Fibroblast of skin of right quadriceps (primary cell): ENCODE measurements around the gene LMF1.

ENCODE experiments used
- DNase-seq: peaks from one replicate; pipeline ENCODE4 v3.0.0-alpha.2; 2013

The LMF1 gene

GRCh38 chr16:876523-877241, 94.1 kb downstream of the LMF1 start:
- DNase-seq: no peak

GRCh38 chr16:876041-876335, 94.8 kb downstream of the LMF1 start:
- DNase-seq: no peak

- DNase-seq: no peak
These were observed 95.4 kb downstream of the LMF1 start for GRCh38 chr16:875182-876040.

GRCh38 chr16:874366-875181, 96.2 kb downstream of the LMF1 start:
- DNase-seq: no peak

- no peak for DNase-seq
These were observed 96.9 kb downstream of the LMF1 start for GRCh38 chr16:873889-874288.

GRCh38 chr16:873243-873661, 97.5 kb downstream of the LMF1 start:
- no peak for DNase-seq

- DNase-seq: no peak
These were observed 98.1 kb downstream of the LMF1 start for GRCh38 chr16:872436-873242.

- no peak for DNase-seq
These were observed 99.0 kb downstream of the LMF1 start for GRCh38 chr16:871562-872345.

- DNase-seq: no peak
These were observed 99.8 kb downstream of the LMF1 start for GRCh38 chr16:870856-871561.

- DNase-seq: no peak
These were observed 100.8 kb downstream of the LMF1 start for GRCh38 chr16:869823-870641.

- no peak for DNase-seq
These were observed 101.7 kb downstream of the LMF1 start for GRCh38 chr16:868846-869822.

- no peak for DNase-seq
These were observed 102.4 kb downstream of the LMF1 start for GRCh38 chr16:868386-868755.

GRCh38 chr16:867421-868385, 103.1 kb downstream of the LMF1 start:
- no peak for DNase-seq

GRCh38 chr16:866252-866896, 104.4 kb downstream of the LMF1 start:
- no peak for DNase-seq

GRCh38 chr16:865026-865425, 105.8 kb downstream of the LMF1 start:
- DNase-seq: no peak

GRCh38 chr16:861446-861845, 109.3 kb downstream of the LMF1 start:
- DNase-seq: no peak

- no peak for DNase-seq
These were observed 109.9 kb downstream of the LMF1 start for GRCh38 chr16:860891-861290.
